AG08396 (cell line): ENCODE results near the gene ATP5F1B.
"Not testable (repeated sequence)": the region's sequence is repeated elsewhere in the genome, so short reads cannot be mapped to it uniquely, and the experiment has no call there.

Experiments used
- DNase-seq: peaks from one replicate; pipeline ENCODE4 v3.0.0; 2012; ENCODE audit warnings: low spot score, mixed read lengths

ATP5F1B gene

GRCh38 chr12:56645717-56646446, at the start of gene ATP5F1B:
Gene ATP5F1B, minus strand, starts transcription at chr12:56645984. Its CDS starts 21 bp downstream, at chr12:56645963.
- peak; percentile 97 for DNase-seq

GRCh38 chr12:56694161-56694560, 48.4 kb upstream of the ATP5F1B start:
- no peak for DNase-seq

- no peak for DNase-seq
Measured at GRCh38 chr12:56688846-56689109, 43.0 kb upstream of the ATP5F1B start.

GRCh38 chr12:56688129-56688845, 42.5 kb upstream of the ATP5F1B start, which contains the start of gene PTGES3:
Gene PTGES3, minus strand, starts transcription at chr12:56688284. Its CDS starts 285 bp downstream, at chr12:56687999.
- DNase-seq = peak; percentile 98

- DNase-seq = peak; percentile 19
Measured at GRCh38 chr12:56687223-56688128, 41.7 kb upstream of the ATP5F1B start.

DNA sequence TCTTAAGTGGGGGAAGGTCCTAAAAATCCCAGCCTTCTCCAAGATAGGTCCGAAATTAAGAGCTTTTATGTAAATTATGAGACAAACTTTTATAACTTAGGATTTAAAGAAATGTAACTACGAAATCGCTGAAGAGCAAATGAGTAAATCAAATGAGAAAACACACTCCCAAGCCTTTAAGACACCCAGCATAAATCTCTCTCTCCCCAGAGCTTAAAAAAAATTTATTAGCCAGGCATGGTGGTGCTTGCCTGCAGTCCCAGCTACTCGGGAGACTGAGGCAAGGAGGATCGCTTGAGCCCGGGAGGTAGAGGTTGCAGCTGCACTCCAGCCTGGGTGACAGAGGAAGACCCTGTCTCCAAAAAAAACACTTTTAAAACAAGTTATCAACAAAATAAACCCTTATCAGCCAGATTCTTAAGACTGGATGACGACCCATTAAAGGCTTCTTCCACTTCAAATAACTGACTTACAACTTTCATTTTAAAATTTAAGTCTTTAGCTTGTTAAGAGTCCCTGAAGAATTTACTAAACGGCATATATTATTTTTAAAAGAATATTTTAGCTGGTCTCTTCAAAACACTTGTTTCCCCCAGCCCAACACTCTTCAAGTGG, 39.1 kb upstream of the ATP5F1B start:
- no peak for DNase-seq

GRCh38 chr12:56682323-56682722, 36.5 kb upstream of the ATP5F1B start:
- no peak for DNase-seq

DNA sequence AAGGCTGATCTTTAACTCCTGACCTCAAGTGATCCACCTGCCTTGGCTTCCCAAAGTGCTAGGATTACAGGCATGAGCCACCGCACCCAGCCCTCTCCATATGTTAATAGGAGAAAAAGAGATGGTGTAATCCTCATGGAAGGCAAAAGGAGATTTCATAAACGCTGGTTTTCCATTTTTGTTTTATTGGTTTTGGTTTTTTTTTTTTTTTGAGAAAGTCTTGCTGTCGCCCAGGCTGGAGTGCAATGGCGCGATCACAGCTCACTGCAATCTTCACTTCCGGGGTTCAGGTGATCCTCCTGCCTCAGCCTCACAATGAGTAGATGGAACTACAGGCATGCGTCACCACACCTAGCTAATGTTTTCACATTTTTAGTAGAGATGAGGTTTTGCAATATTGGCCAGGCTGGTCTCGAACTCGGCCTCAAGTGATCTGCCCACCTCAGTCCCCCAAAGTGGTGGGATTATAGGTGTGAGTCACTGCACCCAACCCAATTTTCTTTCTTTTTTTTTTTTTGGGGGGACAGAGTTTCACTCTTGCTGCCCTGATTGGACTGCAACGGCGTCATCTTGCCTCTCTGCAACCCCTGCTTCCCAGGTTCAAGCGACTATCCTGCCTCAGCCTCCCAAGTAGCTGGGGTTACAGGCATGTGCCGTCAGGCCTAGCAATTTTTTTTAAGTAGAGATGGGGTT, 34.2 kb upstream of the ATP5F1B start:
- DNase-seq = no peak

DNA sequence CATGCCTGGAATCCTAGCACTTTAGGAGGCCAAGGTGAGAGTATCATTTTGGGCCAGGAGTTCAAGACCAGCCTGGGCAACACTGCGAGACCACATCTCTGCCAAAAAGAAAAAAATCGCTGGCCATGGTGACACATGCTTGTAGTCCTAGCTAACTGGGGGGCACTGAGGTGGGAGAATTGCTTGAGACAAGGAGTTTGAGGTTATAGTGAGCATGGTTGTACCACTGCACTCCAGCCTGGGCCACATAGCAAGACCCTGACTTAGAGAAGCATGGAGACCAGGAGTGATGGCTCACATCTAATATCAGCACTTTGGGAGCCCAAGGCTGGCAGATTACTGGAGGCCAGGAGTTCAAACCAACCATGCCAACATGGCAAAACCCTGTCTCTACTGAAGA, 33.1 kb upstream of the ATP5F1B start:
- no peak for DNase-seq

DNA sequence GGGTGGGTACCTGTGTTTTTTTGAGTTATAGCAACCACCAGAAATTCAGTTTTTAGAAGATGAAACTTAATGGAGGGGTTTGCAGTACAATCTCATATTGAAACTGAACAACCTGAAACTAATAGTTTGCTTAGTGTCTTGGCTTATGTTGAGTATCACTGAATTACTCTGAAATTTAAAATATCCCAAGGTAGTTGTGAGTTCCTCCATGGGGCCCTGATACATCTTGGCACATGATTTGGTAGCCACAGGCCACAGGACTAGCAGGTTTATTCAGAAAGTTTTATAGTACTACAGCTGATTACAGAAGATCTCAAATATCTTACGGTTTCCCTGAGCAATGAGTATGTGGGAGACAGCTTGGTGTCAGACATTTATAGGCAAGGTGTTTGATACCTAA, 31.9 kb upstream of the ATP5F1B start:
- no peak for DNase-seq

DNA sequence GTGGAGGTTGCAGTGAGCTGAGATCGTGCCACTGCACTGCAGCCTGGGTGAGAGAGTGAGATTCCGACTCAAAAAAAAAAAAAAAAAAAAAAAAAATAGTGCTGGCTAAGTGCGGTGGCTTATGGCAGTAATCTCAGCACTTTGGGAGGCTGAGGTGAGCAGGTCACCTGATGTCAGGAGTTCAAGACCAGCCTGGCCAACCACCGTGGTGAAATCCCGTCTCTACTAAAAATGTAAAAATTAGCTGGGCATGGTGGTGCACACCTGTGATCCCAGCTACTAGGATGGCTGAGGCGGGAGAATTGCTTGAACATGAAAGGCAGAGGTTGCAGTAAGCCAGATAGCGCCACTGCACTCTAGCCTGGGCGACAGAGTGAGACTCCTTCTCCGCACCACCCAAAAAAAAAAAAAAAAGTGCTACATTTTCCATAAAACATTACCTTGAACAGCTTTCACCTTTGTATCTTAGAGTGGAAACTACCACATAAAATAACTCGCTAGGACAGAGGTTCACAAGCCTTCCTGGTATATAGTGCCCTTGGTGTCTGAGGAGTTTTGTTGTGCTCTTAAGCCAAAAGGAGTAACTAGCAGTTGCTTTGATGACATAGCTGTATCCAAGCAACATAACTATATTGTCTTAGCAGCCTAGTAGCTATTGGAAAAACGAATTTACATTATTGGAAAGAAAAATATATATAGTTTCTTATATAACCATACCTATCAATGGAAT, 31.2 kb upstream of the ATP5F1B start:
- no peak for DNase-seq

DNA sequence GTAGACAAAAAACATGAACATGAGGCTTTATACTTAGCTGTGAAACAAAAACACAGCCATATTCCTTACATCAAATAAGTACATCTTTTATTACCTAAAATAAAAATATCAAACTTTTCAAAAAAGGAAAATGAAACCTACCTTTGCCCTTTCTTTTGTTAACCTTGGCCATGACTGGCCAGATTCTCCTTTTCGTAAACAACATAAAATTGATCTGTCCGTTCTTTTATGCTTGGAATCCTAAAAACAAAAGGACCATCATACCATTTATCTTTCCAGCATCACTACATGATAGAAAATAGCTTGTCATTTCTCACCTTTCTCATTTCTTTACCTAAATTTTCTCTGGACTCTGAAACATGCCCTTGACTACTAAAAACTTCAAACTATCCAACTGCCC, 25.8 kb upstream of the ATP5F1B start:
- DNase-seq = no peak

DNA sequence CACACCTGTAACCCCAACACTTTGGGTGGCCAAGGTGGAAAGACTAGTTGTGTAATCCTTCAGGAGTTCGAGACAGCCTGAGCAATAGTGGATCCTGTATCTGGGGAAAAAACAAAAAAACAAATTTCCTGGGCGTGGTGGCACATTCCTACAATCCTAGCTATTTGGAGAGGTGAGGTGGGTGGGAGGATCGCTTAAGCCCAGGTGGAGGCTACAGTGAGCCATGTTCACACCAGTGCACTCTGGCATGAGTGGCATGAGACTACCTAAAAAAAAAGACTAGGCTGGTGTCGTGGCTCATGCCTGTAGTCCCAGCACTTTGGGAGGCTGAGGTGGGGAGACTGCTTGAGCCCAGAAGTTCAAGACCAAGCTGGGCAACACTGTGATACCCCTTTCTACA, 25.1 kb upstream of the ATP5F1B start:
- DNase-seq = no peak

DNA sequence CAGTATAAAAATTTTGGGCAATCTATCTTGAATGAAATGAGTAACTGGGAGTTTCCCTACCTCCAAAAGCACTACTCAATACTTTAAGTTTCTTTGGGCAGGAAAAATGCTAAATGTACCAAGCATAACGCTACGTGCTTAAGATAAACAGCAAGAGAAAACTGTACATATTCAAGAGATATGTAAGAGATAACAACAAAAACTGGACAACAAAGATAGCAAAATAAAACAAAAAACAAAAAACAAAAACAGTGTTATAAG, 22.3 kb upstream of the ATP5F1B start:
- no peak for DNase-seq

GRCh38 chr12:56661979-56662638, 16.3 kb upstream of the ATP5F1B start:
- DNase-seq = no peak

DNA sequence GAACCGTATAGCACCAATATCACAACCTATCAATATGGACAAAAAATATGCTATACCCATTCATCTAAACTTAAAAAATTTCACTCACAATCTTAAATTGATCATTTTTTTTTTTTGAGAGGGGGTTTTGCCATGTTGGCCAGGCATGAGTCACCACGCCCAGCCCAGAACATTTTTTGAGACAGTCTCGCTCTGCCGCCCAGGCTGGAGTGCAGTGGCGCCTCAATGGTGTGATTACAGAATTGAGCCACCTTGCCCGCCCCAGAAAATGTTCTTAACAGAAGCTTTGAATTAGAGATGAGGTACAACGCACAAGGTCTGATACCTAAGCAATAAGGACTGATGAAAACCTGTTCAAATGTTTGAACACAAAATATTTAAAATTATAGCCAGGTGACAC, 15.8 kb upstream of the ATP5F1B start:
- no peak for DNase-seq

DNA sequence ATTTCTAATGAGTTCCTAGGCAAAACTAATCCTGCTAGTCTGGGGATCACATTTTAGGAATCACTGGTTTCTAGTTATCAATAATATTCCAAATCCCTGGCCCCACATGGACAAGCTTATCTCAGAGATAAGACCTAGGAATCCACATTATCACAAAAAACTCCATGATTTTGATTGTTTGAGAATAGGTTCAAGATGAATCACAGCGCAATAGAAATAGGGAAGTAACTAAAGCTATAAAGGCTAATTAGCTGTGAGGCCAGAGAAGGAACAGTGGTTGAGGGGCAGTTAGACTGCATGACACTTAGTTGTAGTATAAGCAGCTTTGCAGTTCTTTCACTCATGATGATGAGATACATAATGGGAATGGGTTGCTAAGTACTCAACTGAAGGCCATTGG, 13.1 kb upstream of the ATP5F1B start:
- no peak for DNase-seq

DNA sequence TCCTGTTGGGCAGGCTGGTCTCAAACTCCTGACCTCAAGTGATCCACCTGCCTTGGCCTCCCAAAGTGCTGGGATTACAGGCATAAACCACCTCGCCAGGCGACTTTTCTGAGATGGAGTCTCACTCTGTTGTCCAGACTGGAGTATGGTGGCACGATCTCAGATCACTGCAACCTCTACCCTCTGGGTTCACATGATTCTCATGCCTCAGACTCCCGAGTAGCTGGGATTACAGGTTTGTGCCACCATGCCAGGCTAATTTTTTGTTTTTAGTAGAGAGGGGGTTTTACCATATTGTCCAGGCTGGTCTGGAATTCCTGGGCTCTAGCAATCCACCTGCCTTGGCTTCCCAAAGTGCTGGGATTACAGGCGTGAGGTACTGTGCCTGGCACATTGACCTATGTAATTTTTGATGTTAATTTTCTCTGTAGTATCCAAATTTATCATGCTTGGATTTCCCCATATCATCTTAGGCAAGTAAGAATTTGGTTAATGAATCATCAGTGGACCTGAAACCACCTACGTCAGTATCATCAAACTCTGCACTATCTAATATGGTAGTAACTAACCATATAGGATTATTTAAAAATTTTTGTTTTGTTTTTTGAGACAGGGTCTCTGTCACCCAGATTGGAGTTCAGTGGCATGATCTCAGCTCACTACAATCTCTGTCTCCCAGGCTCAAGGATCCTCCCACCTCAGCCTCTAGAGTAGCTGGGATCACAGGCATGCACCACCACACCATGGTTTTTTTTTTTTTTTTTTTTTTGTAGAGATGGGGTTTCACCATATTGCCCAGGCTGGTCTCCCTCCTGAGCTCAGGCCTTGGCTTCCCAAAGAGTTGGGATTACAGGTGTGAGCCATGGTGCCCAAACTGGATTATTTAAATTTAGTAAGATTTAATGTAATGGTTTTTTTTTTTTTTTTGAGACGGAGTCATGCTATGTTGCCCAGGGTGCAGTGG, 11.9 kb upstream of the ATP5F1B start:
- DNase-seq = no peak

DNA sequence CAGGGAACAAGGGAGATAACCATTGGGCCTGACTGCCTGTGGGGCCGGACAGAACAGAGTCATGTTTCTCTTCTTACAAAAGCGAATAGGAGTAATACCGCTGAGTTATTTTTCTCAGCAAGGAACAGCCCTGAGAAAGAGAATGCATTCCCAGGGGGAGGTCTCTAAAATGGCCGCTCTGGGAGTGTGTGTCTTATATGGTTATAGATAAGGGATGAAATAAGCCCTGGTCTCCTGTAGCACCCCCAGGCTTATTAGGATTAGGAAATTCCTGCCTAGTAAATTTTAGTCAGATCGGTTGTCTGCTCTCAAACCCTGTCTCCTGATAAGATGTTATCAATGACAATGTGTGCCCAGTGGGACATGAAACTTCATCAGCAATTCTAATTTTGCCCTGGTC, 8.0 kb upstream of the ATP5F1B start:
- DNase-seq = not testable (repeated sequence)

DNA sequence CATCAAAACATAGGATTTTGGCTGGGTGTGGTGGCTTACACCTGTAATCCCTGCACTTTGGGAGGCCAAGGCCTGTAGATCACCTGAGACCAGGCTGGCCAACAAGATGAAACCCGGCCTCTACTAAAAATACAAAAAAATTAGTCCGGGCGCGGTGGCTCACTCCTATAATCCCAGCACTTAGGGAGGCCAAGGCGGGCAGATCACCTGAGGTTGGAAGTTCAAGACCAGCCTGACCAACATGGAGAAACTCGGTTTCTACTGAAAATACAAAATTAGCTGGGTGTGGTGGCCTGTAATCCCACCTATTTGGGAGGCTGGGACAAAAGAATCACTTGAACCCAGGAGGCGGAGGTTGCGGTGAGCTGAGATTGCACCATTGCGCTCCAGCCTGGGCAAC, 2.2 kb upstream of the ATP5F1B start:
- not testable (repeated sequence) for DNase-seq
